IPS-18c (cell line): ENCODE data around the gene CYP27C1.

Experiments
- H3K4me3 ChIP-seq: 2 replicates; pipeline ENCODE4 v1.7.0; 2013; ENCODE audit warnings: low read depth, mild to moderate bottlenecking, low read length, moderate library complexity; ENCODE audit not compliant: insufficient read depth
- H3K9me3 ChIP-seq: one replicate; pipeline ENCODE4 v1.6.1; 2013; ENCODE audit warnings: mild to moderate bottlenecking, low read length, moderate library complexity; ENCODE audit not compliant: control insufficient read depth, insufficient read depth

CYP27C1 gene

GRCh38 chr2:127182626-127183458, 37.3 kb downstream of the CYP27C1 start:
- H3K9me3 ChIP-seq: peaks cover 2% of the 10 kb centered on the region
- H3K4me3 ChIP-seq: no peak overlapping the region; the same call in 1 of the 2 replicates

GRCh38 chr2:127181851-127182250, 38.2 kb downstream of the CYP27C1 start:
- no peak overlapping the region for H3K4me3 ChIP-seq
- H3K9me3 ChIP-seq: peaks cover 2% of the 10 kb centered on the region

GRCh38 chr2:127179766-127180165, 40.3 kb downstream of the CYP27C1 start:
- peaks cover 2% of the 10 kb centered on the region for H3K9me3 ChIP-seq

GRCh38 chr2:127177617-127178263, 42.4 kb downstream of the CYP27C1 start:
- H3K9me3 ChIP-seq: peaks cover 2% of the 10 kb centered on the region
- H3K4me3 ChIP-seq: no peak overlapping the region

More at GRCh38 chr2:127179766-127180165, 40.3 kb downstream of the CYP27C1 start:
- H3K4me3 ChIP-seq: no peak overlapping the region

- Histone ChIP-seq H3K4me3 (no peak overlapping the region), H3K9me3 (peaks cover 2% of the 10 kb centered on the region)
Observed at GRCh38 chr2:127176371-127177311, 43.5 kb downstream of the CYP27C1 start.

- Histone ChIP-seq H3K4me3 (no peak overlapping the region), H3K9me3 (peaks cover 2% of the 10 kb centered on the region)
Observed at GRCh38 chr2:127175751-127176354, 44.2 kb downstream of the CYP27C1 start.

GRCh38 chr2:127175041-127175721, 44.9 kb downstream of the CYP27C1 start:
- Histone ChIP-seq H3K4me3 (no peak overlapping the region), H3K9me3 (peaks cover 2% of the 10 kb centered on the region)

GRCh38 chr2:127174640-127175039, 45.5 kb downstream of the CYP27C1 start:
- no peak overlapping the region for H3K4me3 ChIP-seq
- peaks cover 2% of the 10 kb centered on the region for H3K9me3 ChIP-seq

GRCh38 chr2:127174136-127174535, 46.0 kb downstream of the CYP27C1 start:
- H3K4me3 ChIP-seq: no peak overlapping the region
- H3K9me3 ChIP-seq: peaks cover 1% of the 10 kb centered on the region

- Histone ChIP-seq H3K9me3 (no peaks in the 10 kb centered on the region), H3K4me3 (no peak overlapping the region)
Observed at GRCh38 chr2:127173057-127173456, 47.0 kb downstream of the CYP27C1 start.

GRCh38 chr2:127172306-127172705, 47.8 kb downstream of the CYP27C1 start:
- no peak overlapping the region for H3K4me3 ChIP-seq
- no peaks in the 10 kb centered on the region for H3K9me3 ChIP-seq

- Histone ChIP-seq H3K4me3 (no peak overlapping the region), H3K9me3 (no peaks in the 10 kb centered on the region)
Observed at GRCh38 chr2:127170452-127171197, 49.5 kb downstream of the CYP27C1 start.

- H3K4me3 ChIP-seq: no peak overlapping the region
- no peaks in the 10 kb centered on the region for H3K9me3 ChIP-seq
Observed at GRCh38 chr2:127170021-127170420, 50.1 kb downstream of the CYP27C1 start.

GRCh38 chr2:127169066-127169660, 50.9 kb downstream of the CYP27C1 start:
- Histone ChIP-seq H3K4me3 (no peak overlapping the region), H3K9me3 (no peaks in the 10 kb centered on the region)

- Histone ChIP-seq H3K4me3 (no peak overlapping the region), H3K9me3 (no peaks in the 10 kb centered on the region)
Observed at GRCh38 chr2:127166231-127166860, 53.8 kb downstream of the CYP27C1 start.
